ENCODE results near the gene RTN4RL1. TPM values are rescaled to one million over a fixed set of nuclear protein-coding genes. Genes with fewer than 3 reads are reported as not detected.

The RTN4RL1 gene
- total RNA-seq, 2 donors from 2014 or later = 18.2 to 19.6 TPM

- H3K4me3 ChIP-seq (ENCODE audit: low read length) = no peak overlapping the region
- H3K27me3 ChIP-seq (ENCODE audit: control insufficient read depth, insufficient read depth, low read length, poor library complexity, severe bottlenecking) = peaks cover 12% of the 10 kb centered on the region
- peaks cover 15% of the 10 kb centered on the region for H3K4me1 ChIP-seq (ENCODE audit: control insufficient read depth, insufficient read depth, low read length)
- Mint-ChIP-seq H3K4me3 (no peak overlapping the region), H3K36me3 (ENCODE audit: low read depth) (no peaks in the 10 kb centered on the region), H3K9me3 (no peaks in the 10 kb centered on the region), H3K27me3 (ENCODE audit: insufficient read depth) (peaks cover 26% of the 10 kb centered on the region), H3K27ac (no peak overlapping the region), H3K4me1 (peaks cover 35% of the 10 kb centered on the region)
- no peaks in the 10 kb centered on the region for H3K9me3 ChIP-seq (ENCODE audit: control insufficient read depth, low read length)
- TF ChIP-seq, protein P1, sequence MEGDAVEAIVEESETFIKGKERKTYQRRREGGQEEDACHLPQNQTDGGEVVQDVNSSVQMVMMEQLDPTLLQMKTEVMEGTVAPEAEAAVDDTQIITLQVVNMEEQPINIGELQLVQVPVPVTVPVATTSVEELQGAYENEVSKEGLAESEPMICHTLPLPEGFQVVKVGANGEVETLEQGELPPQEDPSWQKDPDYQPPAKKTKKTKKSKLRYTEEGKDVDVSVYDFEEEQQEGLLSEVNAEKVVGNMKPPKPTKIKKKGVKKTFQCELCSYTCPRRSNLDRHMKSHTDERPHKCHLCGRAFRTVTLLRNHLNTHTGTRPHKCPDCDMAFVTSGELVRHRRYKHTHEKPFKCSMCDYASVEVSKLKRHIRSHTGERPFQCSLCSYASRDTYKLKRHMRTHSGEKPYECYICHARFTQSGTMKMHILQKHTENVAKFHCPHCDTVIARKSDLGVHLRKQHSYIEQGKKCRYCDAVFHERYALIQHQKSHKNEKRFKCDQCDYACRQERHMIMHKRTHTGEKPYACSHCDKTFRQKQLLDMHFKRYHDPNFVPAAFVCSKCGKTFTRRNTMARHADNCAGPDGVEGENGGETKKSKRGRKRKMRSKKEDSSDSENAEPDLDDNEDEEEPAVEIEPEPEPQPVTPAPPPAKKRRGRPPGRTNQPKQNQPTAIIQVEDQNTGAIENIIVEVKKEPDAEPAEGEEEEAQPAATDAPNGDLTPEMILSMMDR (conservative IDR thresholded peaks at IDR 0.05) = no peak
- no peak for DNase-seq
- H3K27ac ChIP-seq (ENCODE audit: low read depth, low read length) = no peak overlapping the region
- H3K36me3 ChIP-seq (ENCODE audit: control insufficient read depth, insufficient read depth, low read length) = no peaks in the 10 kb centered on the region
- WGBS, 2 experiments (ENCODE audit: insufficient coverage in 1 of 2, insufficient read length in 1 of 2) = 89% methylated on average over 9 to 14 of the region's 14 CpGs
- no peak overlapping the region for H3K9ac ChIP-seq (ENCODE audit: extremely low read depth, low read length, poor library complexity, severe bottlenecking)
Measured at GRCh38 chr17:1916316-1916715, 108.8 kb downstream of the RTN4RL1 start.

DNA sequence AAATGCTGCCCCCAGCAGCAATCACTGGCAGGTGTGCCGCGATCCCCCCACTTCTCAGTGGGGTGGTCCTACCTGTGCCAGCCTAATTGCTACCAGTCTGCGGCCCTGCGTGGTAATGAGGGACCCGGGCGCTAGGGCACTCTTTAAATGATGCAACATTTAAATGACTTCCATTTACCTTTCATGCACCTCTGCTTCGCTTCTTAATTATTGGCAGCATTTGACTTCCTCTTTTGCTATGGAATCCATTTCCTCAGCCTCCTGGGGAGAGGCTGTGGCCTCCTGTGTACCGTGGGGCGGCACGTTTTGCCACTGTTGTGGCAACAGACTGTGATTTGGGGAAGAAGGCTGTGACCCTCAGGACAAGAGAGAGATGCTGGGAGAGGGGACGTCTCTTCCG lies 109.2 kb downstream of the RTN4RL1 start:
- no peaks in the 10 kb centered on the region for H3K9me3 ChIP-seq (ENCODE audit: control insufficient read depth, low read length)
- Mint-ChIP-seq H3K27me3 (ENCODE audit: insufficient read depth) (peaks cover 30% of the 10 kb centered on the region), H3K9me3 (no peaks in the 10 kb centered on the region), H3K27ac (no peak overlapping the region), H3K4me3 (no peak overlapping the region), H3K36me3 (ENCODE audit: low read depth) (no peaks in the 10 kb centered on the region), H3K4me1 (peaks cover 35% of the 10 kb centered on the region)
- peaks cover 15% of the 10 kb centered on the region for H3K4me1 ChIP-seq (ENCODE audit: control insufficient read depth, insufficient read depth, low read length)
- TF ChIP-seq, protein P1 (conservative IDR thresholded peaks at IDR 0.05) = no peak
- no peaks in the 10 kb centered on the region for H3K36me3 ChIP-seq (ENCODE audit: control insufficient read depth, insufficient read depth, low read length)
- DNase-seq = no peak
- H3K9ac ChIP-seq (ENCODE audit: extremely low read depth, low read length, poor library complexity, severe bottlenecking) = no peak overlapping the region
- no peak overlapping the region for H3K4me3 ChIP-seq (ENCODE audit: low read length)
- WGBS, 2 experiments (ENCODE audit: insufficient coverage in 1 of 2, insufficient read length in 1 of 2) = 87 to 90% methylated on average over 12 of the region's 12 CpGs
- no peak overlapping the region for H3K27ac ChIP-seq (ENCODE audit: low read depth, low read length)
- peaks cover 14% of the 10 kb centered on the region for H3K27me3 ChIP-seq (ENCODE audit: control insufficient read depth, insufficient read depth, low read length, poor library complexity, severe bottlenecking)

DNA sequence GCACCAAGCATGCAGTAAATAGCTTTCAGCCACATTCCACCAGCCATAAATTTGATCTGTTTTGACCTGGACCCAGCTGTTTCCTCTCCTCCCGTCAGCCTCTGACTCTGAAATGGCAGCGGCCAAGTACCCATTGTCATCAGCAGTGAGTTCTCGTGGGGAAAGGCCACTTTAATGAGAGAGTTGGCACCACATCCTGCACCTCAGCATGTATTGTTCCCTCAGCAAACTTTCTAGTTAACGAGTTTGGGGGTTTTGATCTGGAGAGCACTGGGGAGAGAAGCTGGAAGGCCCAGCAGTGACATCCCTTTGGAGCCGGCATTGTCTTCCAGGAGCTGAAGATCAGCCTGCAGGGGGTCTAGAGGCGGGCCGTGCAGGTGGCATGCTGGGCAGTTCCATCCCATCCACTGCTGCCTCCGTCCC lies 110.5 kb downstream of the RTN4RL1 start:
- H3K27me3 ChIP-seq (ENCODE audit: control insufficient read depth, insufficient read depth, low read length, poor library complexity, severe bottlenecking) = peaks cover 22% of the 10 kb centered on the region
- peaks cover 15% of the 10 kb centered on the region for H3K4me1 ChIP-seq (ENCODE audit: control insufficient read depth, insufficient read depth, low read length)
- H3K36me3 ChIP-seq (ENCODE audit: control insufficient read depth, insufficient read depth, low read length) = no peaks in the 10 kb centered on the region
- DNase-seq = peak; percentile 91
- Mint-ChIP-seq H3K9me3 (no peaks in the 10 kb centered on the region), H3K27ac (peak overlapping the region; percentile 52), H3K36me3 (ENCODE audit: low read depth) (no peaks in the 10 kb centered on the region), H3K27me3 (ENCODE audit: insufficient read depth) (peaks cover 42% of the 10 kb centered on the region), H3K4me3 (no peak overlapping the region), H3K4me1 (peaks cover 38% of the 10 kb centered on the region)
- H3K27ac ChIP-seq (ENCODE audit: low read depth, low read length) = no peak overlapping the region
- H3K9me3 ChIP-seq (ENCODE audit: control insufficient read depth, low read length) = no peaks in the 10 kb centered on the region
- no peak overlapping the region for H3K4me3 ChIP-seq (ENCODE audit: low read length)
- H3K9ac ChIP-seq (ENCODE audit: extremely low read depth, low read length, poor library complexity, severe bottlenecking) = no peak overlapping the region
- TF ChIP-seq, protein P1 (conservative IDR thresholded peaks at IDR 0.05) = no peak
- WGBS, 2 experiments (ENCODE audit: insufficient coverage in 1 of 2, insufficient read length in 1 of 2) = 37 to 38% methylated on average over 7 to 8 of the region's 8 CpGs

Measured in endodermal cell (in vitro differentiated cells).